HG02642 (cell line): Measurements from ENCODE around the gene CYP26A1.

Source experiments
- ATAC-seq: cut with Tn5 transposase; IDR thresholded peaks from one replicate; pipeline ENCODE4 v1.9.1; 2021; ENCODE audit warnings: mild to moderate bottlenecking; ENCODE audit not compliant: unreplicated experiment, poor library complexity

Gene CYP26A1

GRCh38 chr10:93073539-93074146 is at the start of gene CYP26A1:
TSS of gene CYP26A1 (plus strand) at chr10:93073893. CDS start at chr10:93073935, 42 bp downstream.
- no peak for ATAC-seq

DNA sequence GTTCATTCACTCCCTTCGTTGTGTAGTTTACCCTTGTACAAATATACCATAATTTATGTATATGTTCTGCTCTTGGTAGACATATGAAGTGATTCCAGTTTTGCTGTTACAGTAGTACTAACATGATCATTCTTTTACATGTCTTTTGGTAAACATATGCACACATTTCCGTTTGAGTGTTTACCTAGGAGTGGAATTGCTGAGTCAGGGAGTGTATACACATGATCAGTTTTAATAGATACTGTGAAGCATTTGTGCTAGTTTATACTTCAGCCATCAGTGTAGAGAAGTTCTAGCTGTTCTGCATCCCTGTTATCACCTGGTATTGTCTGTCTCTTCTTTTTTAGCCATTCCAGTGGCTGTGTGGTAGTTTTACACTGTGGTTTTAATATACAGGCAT is 47.6 kb upstream of the CYP26A1 start:
- no peak for ATAC-seq

DNA sequence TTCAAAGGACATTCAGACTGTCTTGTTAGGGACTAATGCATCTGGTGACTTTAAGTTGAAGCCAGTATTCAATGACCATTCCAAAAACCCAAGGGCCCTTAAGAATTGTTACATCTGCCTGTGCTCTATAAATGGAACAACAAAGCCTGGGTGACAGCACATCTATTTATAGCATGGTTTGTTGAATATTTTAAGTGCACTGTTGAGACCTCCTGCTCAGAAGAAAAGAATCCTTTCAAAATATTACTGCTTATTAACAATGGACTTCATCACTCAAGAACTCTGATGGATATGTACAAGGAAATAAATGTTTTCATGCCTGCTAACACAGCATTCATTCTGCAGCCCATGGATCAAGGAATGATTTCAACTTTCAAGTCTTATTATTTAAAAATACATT is 46.2 kb upstream of the CYP26A1 start:
- ATAC-seq: no peak

DNA sequence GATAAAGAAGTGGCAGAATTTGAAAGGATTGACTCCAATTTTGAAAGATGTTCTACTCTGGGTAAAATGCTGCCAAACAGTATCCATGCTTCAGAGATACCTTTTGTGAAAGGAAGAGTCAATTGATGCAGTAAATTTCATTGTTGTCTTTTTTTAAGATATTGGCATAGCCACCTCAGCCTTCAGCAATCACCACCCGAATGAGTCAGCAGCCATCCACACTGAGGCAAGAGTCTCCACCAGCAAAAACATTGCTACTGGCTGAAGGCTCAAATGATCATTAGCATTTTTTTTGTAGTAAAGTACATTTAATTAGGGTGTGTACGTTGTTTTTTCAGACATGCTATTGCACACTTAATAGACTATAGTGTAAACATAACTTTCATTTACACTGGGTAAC is 44.8 kb upstream of the CYP26A1 start:
- ATAC-seq: no peak

GRCh38 chr10:93030409-93030808 is 43.3 kb upstream of the CYP26A1 start:
- ATAC-seq: no peak

GRCh38 chr10:93032105-93032808 is 41.4 kb upstream of the CYP26A1 start:
- ATAC-seq: no peak

DNA sequence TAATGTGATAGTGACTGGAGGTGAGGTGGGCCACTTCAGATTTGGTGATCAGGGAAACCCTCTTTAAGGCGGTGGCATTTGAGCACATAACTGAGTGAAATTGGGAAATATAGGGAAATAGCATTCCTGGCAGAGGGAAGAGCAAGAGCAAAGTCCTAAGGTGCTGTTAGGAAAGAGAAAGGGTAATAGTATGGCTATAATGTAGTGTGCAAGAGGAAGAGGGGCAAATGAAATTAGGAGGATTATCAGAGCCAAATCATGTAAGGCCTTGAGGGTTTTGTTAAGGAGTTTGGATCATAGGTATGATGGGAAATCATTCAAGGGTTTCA is 40.9 kb upstream of the CYP26A1 start:
- ATAC-seq: no peak

- no peak for ATAC-seq
These were observed 39.3 kb upstream of the CYP26A1 start for GRCh38 chr10:93034426-93034825.

GRCh38 chr10:93039110-93039509 is 34.6 kb upstream of the CYP26A1 start:
- no peak for ATAC-seq

- no peak for ATAC-seq
These were observed 34.0 kb upstream of the CYP26A1 start for GRCh38 chr10:93039721-93040120.

DNA sequence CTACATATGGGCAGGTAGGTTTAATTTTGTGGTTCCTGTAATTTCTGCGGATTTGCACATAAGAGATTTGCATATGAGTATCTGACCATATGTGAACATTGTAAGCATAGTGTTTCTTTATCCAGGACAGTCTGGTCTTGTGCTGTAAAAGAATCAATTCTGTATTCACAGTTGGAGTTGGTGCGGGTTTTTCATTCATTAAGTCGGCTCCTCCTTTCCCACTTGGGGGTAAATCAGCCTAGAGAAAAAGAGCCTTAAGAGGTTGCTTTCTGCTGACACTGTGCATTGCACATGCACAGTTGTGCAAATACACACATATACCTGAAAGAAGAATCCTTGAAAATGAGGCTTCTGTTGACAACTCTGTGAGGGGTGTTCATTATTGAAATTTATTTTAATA is 19.2 kb upstream of the CYP26A1 start:
- no peak for ATAC-seq

GRCh38 chr10:93058139-93058538 is 15.6 kb upstream of the CYP26A1 start:
- ATAC-seq: no peak

GRCh38 chr10:93059975-93060886 is 13.5 kb upstream of the CYP26A1 start, which contains the start of gene CYP26C1:
TSS of gene CYP26C1 (plus strand) at chr10:93060798. CDS start at chr10:93061264, 466 bp downstream.
- no peak for ATAC-seq

GRCh38 chr10:93060887-93061593 is 12.7 kb upstream of the CYP26A1 start:
- ATAC-seq: no peak

DNA sequence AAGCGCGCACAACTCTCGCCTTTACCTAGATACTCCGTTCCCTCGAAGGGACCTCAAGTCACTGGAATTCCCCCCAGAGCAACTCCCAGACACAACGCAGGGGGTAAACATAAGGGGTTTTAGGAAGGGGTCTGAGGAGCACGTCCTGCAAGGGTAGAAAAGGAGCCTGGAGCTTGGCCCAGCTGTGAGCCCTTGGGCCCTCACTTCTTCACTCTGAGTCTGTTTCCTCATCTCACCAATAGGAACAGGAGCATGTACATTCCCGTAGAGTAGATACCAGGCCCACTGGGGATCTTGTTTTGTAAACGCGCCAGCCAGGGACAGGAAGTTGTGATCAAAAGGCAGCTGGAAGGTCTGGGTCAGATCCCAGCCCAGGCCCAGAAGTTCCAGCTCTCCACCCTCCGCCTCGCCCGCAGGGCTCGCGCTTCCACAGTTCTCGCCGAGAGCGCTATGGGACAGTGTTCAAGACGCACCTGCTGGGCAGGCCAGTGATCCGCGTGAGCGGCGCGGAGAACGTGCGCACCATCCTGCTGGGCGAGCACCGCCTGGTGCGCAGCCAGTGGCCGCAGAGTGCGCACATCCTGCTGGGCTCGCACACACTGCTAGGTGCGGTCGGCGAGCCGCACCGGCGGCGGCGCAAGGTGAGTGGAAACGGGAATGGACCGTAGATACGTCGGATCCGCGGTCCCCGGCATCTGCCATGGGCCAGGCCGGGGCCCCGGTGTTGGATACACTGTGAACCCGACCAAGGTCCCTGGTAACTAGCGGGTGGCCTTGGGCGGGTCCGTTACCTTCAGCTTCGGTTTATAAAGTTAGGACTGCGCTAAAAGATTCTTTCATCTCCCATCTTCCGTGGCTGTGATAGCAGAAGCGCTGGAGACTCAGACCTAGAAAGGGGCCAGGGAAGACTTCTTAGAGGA is 11.8 kb upstream of the CYP26A1 start:
- no peak for ATAC-seq

GRCh38 chr10:93062514-93063143 is 11.1 kb upstream of the CYP26A1 start:
- ATAC-seq: no peak

- no peak for ATAC-seq
These were observed 10.3 kb upstream of the CYP26A1 start for GRCh38 chr10:93063144-93063976.

DNA sequence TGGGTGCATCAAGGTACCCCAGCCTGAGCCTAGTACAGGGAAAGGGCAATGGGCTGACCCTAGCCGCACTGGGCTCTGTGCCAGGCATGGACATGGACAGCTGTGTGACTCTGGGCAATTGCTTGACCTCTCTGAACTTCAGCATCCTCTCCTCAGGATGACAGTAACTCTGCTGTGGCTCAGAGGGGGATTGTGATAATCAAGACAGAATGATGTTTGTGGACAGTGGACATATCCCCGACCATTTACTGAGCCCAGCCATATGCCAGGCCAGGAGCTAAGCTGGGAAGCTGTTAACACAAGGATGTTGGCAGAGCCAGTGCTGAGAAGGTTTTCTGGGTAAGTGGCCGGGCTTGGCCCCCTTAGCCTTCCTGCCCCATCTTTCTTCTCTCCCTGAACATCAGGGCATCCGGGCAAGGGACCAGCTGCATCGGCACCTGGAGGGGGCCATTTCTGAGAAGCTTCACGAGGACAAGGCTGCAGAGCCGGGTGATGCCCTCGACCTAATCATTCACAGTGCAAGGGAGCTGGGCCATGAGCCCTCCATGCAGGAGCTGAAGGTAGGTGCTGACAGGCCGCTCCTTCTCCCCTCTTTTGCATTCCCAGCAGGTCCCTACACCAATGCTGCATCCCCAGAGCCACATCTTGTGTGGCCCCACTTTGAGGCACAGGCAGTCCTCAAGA is 9.6 kb upstream of the CYP26A1 start:
- ATAC-seq: no peak
